B cell (primary cell): ENCODE data around the gene IL1RAPL1. TPM values are rescaled to one million over a fixed set of nuclear protein-coding genes. Genes with fewer than 3 reads are reported as not detected.

Experiments used
- ATAC-seq: fragments of 200-7000 bp; cut with Tn5 transposase; one replicate; pipeline ENCODE4 v1.10.0; 2021; ENCODE audit warnings: low read depth, mild to moderate bottlenecking, moderate number of reproducible peaks, moderate library complexity
- CTCF ChIA-PET: fragments of 350-600 bp; sonication (Branson Sonifier 250); formaldehyde crosslinking; loops from one replicate; lab custom pipeline; 2021; ENCODE audit warnings: antibody characterized with exemption, inconsistent platforms; lab: Charles Lee
- POLR2A ChIA-PET: fragments of 350-600 bp; sonication (Branson Sonifier 250); formaldehyde crosslinking; loops from one replicate; lab custom pipeline; 2021; ENCODE audit warnings: antibody characterized with exemption; lab: Charles Lee
- DNase-seq: peaks from one replicate; pipeline ENCODE4 v3.0.0; 2013
- H2AFZ ChIP-seq: 2 replicates; pipeline ENCODE4 v1.6.1; 2012; ENCODE audit warnings: mild to moderate bottlenecking, low read depth, low read length; ENCODE audit not compliant: insufficient read depth, poor library complexity, severe bottlenecking
- H3K27ac ChIP-seq, 2 donors: 1 replicate in 1 of 2; 2 replicates in 1 of 2; pipeline ENCODE4 v1.5.1; 2012 to 2013; ENCODE audit warnings: low read length in 2 of 2, mild to moderate bottlenecking in 2 of 2, moderate library complexity in 1 of 2
- H3K27me3 ChIP-seq, 4 experiments: fragments of 200-600 bp in 1 of 4; sonication (generic) in 1 of 4; replicated peaks in 1 of 4; 1 replicate in 2 of 4; 2 replicates in 2 of 4; pipeline versions ENCODE4 v1.6.1 to v1.7.0; 2013 to 2016; ENCODE audit warnings: low read length in 3 of 4, mild to moderate bottlenecking in 2 of 4, mixed read lengths in 1 of 4, moderate library complexity in 1 of 4; ENCODE audit not compliant: insufficient read depth in 4 of 4, control insufficient read depth in 3 of 4; ENCODE audit errors: control extremely low read depth in 1 of 4
- H3K36me3 ChIP-seq, 2 experiments: replicated peaks in 1 of 2; 1 replicate in 1 of 2; 2 replicates in 1 of 2; pipeline versions ENCODE4 v1.6.1 to v1.7.1; 2013; ENCODE audit warnings: low read length in 1 of 2; ENCODE audit not compliant: insufficient read depth in 2 of 2, control insufficient read depth in 1 of 2; ENCODE audit errors: control extremely low read depth in 1 of 2, extremely low read depth in 1 of 2
- H3K4me1 ChIP-seq, 2 donors: fragments of 200-600 bp in 1 of 2; sonication (generic) in 1 of 2; 1 replicate in 1 of 2; 2 replicates in 1 of 2; pipeline versions ENCODE4 v1.5.1 to v1.6.1; 2013 to 2017; ENCODE audit warnings: low read length in 2 of 2; ENCODE audit not compliant: control insufficient read depth in 2 of 2, insufficient read depth in 2 of 2
- H3K4me2 ChIP-seq: replicated peaks from 2 replicates; pipeline ENCODE3; 2012; ENCODE audit warnings: mild to moderate bottlenecking, low read depth, low read length; ENCODE audit not compliant: poor library complexity, severe bottlenecking
- H3K4me3 ChIP-seq, 5 experiments: fragments of 200-600 bp in 1 of 5; sonication (generic) in 1 of 5; 1 replicate in 3 of 5; 2 replicates in 2 of 5; pipeline versions ENCODE4 v1.5.1 to v1.7.0; 2011 to 2016; ENCODE audit warnings: low read length in 4 of 5, mild to moderate bottlenecking in 4 of 5, low read depth in 2 of 5, control low read depth in 1 of 5, moderate library complexity in 1 of 5; ENCODE audit not compliant: insufficient read depth in 1 of 5; ENCODE audit errors: control extremely low read depth in 1 of 5, extremely low read depth in 1 of 5
- H3K79me2 ChIP-seq: fragments of 200-600 bp; sonication (generic); one replicate; pipeline ENCODE4 v1.6.0; 2016; ENCODE audit warnings: low read length; ENCODE audit not compliant: control insufficient read depth, insufficient read depth
- H3K9ac ChIP-seq: fragments of 200-600 bp; sonication (generic); 2 replicates; pipeline ENCODE4 v1.6.1; 2017; ENCODE audit warnings: mild to moderate bottlenecking, low read length, moderate library complexity
- H3K9me3 ChIP-seq, 3 donors: one replicate each; pipeline versions ENCODE4 v1.6.1 to v1.7.1; 2013; ENCODE audit warnings: low read length in 2 of 3; ENCODE audit not compliant: control insufficient read depth in 2 of 3, insufficient read depth in 1 of 3; ENCODE audit errors: control extremely low read depth in 1 of 3
- H4K20me1 ChIP-seq: 2 replicates; pipeline ENCODE4 v1.6.0; 2012; ENCODE audit warnings: mild to moderate bottlenecking, low read length; ENCODE audit not compliant: insufficient read depth, control insufficient read depth, poor library complexity, severe bottlenecking
- H3K27ac Mint-ChIP-seq: one replicate; pipeline ENCODE4 v1.8.0; 2021; ENCODE audit warnings: mixed read lengths
- H3K27me3 Mint-ChIP-seq: one replicate; pipeline ENCODE4 v1.8.0; 2021; ENCODE audit warnings: mixed read lengths
- H3K4me1 Mint-ChIP-seq: one replicate; pipeline ENCODE4 v1.8.0; 2021; ENCODE audit warnings: mixed read lengths
- H3K4me3 Mint-ChIP-seq: one replicate; pipeline ENCODE4 v1.8.0; 2021; ENCODE audit warnings: mixed read lengths
- H3K9me3 Mint-ChIP-seq: one replicate; pipeline ENCODE4 v1.8.0; 2022; ENCODE audit warnings: mixed read lengths; ENCODE audit not compliant: insufficient read depth
- CTCF ChIP-seq: fragments of 200-600 bp; IDR thresholded peaks from one replicate; pipeline ENCODE4 v1.8.0; 2022; ENCODE audit warnings: antibody characterized with exemption, mild to moderate bottlenecking
- EZH2 ChIP-seq: IDR thresholded peaks from 2 replicates; pipeline ENCODE4 v1.6.1; 2012; ENCODE audit warnings: borderline replicate concordance, low read depth, mild to moderate bottlenecking, moderate library complexity, low read length; ENCODE audit not compliant: insufficient read depth, poor library complexity, severe bottlenecking
- WGBS: methylation state at CpG from one replicate; pipeline ENCODE4 v1.1.5; 2013; ENCODE audit warnings: missing lambda C conversion rate; ENCODE audit not compliant: insufficient coverage; 5-methylcytosine and 5-hydroxymethylcytosine counted together
- intact Hi-C: fragments of 100-400 bp; cut with micrococcal nuclease; formaldehyde crosslinking; loops from one replicate; pipeline ENCODE4 v1.10.0; 2022
- polyA plus RNA-seq: library from polyadenylated mRNA; depleted of rRNA; stranded (reverse); fragments of >200 nt; gene quantifications from 2 replicates; pipeline ENCODE4 v1.2.3, GENCODE V29; 2012
- total RNA-seq, 2 donors: library from RNA; stranded (reverse); fragments of 120-200 nt in 1 of 2; gene quantifications; 1 replicate in 1 of 2; 2 replicates in 1 of 2; pipeline versions ENCODE4 v1.2.3 to v1.2.4, GENCODE V29; 2013 to 2022

The IL1RAPL1 gene
- total and polyA plus RNA-seq, 2 donors (not counting 1 experiment from before 2014, with no cell fraction given) = not detected

GRCh38 chrX:28888416-28888815, 301.2 kb downstream of the IL1RAPL1 start:
- H3K27ac Mint-ChIP-seq = no peak overlapping the region
- ChIA-PET POLR2A (no interaction called here), CTCF (no interaction called here)
- TF ChIP-seq CTCF (no peak), EZH2 (no peak)
- Histone ChIP-seq H4K20me1 (no peaks in the 10 kb centered on the region), H3K4me3 (no peak overlapping the region), H3K36me3 (no peaks in the 10 kb centered on the region), H3K4me1 (no peaks in the 10 kb centered on the region), H3K4me2 (no peak overlapping the region), H2AFZ (no peak overlapping the region), H3K9me3 (no peaks in the 10 kb centered on the region), H3K9ac (no peak overlapping the region), H3K27ac (no peak overlapping the region), H3K27me3 (no peaks in the 10 kb centered on the region), H3K79me2 (no peaks in the 10 kb centered on the region)
- no peak for DNase-seq
- intact Hi-C loops = no loop called here
- no CpG with 5 or more reads among the region's 1 CpG for WGBS
- no peaks in the 10 kb centered on the region for H3K27me3 Mint-ChIP-seq
- ATAC-seq = no peak
- H3K4me1 Mint-ChIP-seq = no peaks in the 10 kb centered on the region
- H3K9me3 Mint-ChIP-seq = no peaks in the 10 kb centered on the region
- H3K4me3 Mint-ChIP-seq = no peak overlapping the region

- ChIA-PET POLR2A (no interaction called here), CTCF (no interaction called here)
- H3K9ac ChIP-seq = no peak overlapping the region
- Mint-ChIP-seq H3K27me3 (no peaks in the 10 kb centered on the region), H3K4me1 (no peaks in the 10 kb centered on the region), H3K9me3 (no peaks in the 10 kb centered on the region), H3K27ac (no peak overlapping the region), H3K4me3 (no peak overlapping the region)
- DNase-seq = no peak
- WGBS = no CpG with 5 or more reads among the region's 8 CpGs
- H3K9me3 ChIP-seq = no peaks in the 10 kb centered on the region
- no peak for TF ChIP-seq CTCF
- TF ChIP-seq EZH2 = no peak
- H3K27ac ChIP-seq = no peak overlapping the region
- no peaks in the 10 kb centered on the region for H3K27me3 ChIP-seq
- H2AFZ ChIP-seq = no peak overlapping the region
- ATAC-seq = no peak
- H3K79me2 ChIP-seq = no peaks in the 10 kb centered on the region
- H3K4me2 ChIP-seq = no peak overlapping the region
- no peaks in the 10 kb centered on the region for H4K20me1 ChIP-seq
- H3K36me3 ChIP-seq = no peaks in the 10 kb centered on the region
- intact Hi-C loops = no loop called here
- H3K4me1 ChIP-seq = no peaks in the 10 kb centered on the region
- no peak overlapping the region for H3K4me3 ChIP-seq
Measured at GRCh38 chrX:28889591-28890090, 302.4 kb downstream of the IL1RAPL1 start.
